ENCODE measurements around the gene ESRP2. TPM values are rescaled to one million over a fixed set of nuclear protein-coding genes. Genes with fewer than 3 reads are reported as not detected.

ESRP2 gene
- total and polyA plus RNA-seq, 9 of the 15 experiments (the other 6 are each of a cell fraction or from before 2014, with no cell fraction given): 0.05 to 0.15 (median 0.07) TPM; not detected in 6

DNA sequence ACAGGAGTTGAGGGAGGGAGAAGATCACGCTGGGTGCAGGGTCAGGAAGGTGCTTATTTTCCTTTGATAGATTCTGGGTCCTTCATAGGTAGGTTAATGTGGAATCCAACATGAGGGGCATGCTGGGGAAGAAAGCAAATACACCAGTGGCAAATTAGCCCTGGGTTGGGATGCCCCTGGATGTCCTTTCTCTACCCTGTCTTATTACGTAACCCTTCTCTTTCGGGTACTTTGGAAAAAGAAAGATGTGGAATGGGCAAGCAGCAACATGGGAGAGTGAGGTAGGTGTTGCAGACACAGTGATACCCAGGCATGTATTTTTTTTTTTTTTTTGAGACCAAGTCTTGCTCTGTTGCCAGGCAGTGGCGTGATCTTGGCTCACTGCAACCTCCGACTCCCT, 37.5 kb upstream of the ESRP2 start:
- Histone ChIP-seq H3K9me3 (replicated peaks; ENCODE audit: control insufficient read depth, insufficient read depth, low read depth, low read length) (no peaks in the 10 kb centered on the region), H3K4me3 (no peak overlapping the region), H3K4me2 (ENCODE audit: insufficient read depth, low read length) (no peak overlapping the region), H3K27me3 (ENCODE audit: control insufficient read depth in 2 of 2, insufficient read depth in 2 of 2, low read length in 2 of 2) (no peaks in the 10 kb centered on the region), H3K36me3 (ENCODE audit: control insufficient read depth, insufficient read depth, low read length) (peaks cover 65% of the 10 kb centered on the region), H3K79me2 (ENCODE audit: control insufficient read depth, insufficient read depth, low read length) (peaks cover 53% of the 10 kb centered on the region), H3K27ac (ENCODE audit: extremely low read depth, low read depth, low read length) (no peak overlapping the region), H3K9ac (ENCODE audit: insufficient read depth in 1 of 2, low read depth in 2 of 2, low read length in 2 of 2) (no peak overlapping the region), H3K9me1 (ENCODE audit: control insufficient read depth, insufficient read depth, low read length) (no peaks in the 10 kb centered on the region), H4K20me1 (replicated peaks; ENCODE audit: control insufficient read depth, insufficient read depth, low read length) (peaks cover 24% of the 10 kb centered on the region), H3K4me1 (replicated peaks in 1 of 2; ENCODE audit: control insufficient read depth in 2 of 2, insufficient read depth in 2 of 2, low read length in 2 of 2) (peaks cover 0 to 9% of the 10 kb centered on the region in 2 experiments; a peak in 1 of 5 replicates), H2AFZ (ENCODE audit: low read depth, low read length) (no peak overlapping the region)
- no peak for DNase-seq (ENCODE audit: extremely low read depth in 1 of 4, low spot score in 3 of 4)
- no peak for ATAC-seq
- WGBS (ENCODE audit: insufficient coverage, low coverage, missing lambda C conversion rate): 94% methylated on average over 4 of the region's 5 CpGs
- in situ Hi-C loops (cut with MboI) (no loop called here), intact Hi-C loops (cut with micrococcal nuclease) (no loop called here)
- FAIRE-seq: no peak
- BruUV-seq (replicated peaks): no TSS peak
- ChIA-PET POLR2A (interaction anchor here (0.6 to 1.5 kb wide), 7 partner anchors 9 to 207 kb away, joined by 3 to 8 read pairs (median 3); partner anchors contain the start of genes PRMT7, SLC7A6 and SLC7A6OS), CTCF (ENCODE audit: low intra/inter-chr PET ratio) (no interaction called here)
- TF ChIP-seq KDM4B (IDR thresholded peaks at IDR 0.05; ENCODE audit: borderline replicate concordance in 2 of 2, low read depth in 1 of 2) (no peak), CHD1 (IDR thresholded peaks at IDR 0.05; ENCODE audit: low read length) (no peak), BHLHE40 (IDR thresholded peaks at IDR 0.05; ENCODE audit: low read length) (no peak), BACH1 (tag; IDR thresholded peaks at IDR 0.05) (no peak), CEBPB (tag; IDR thresholded peaks at IDR 0.05) (peak; percentile 36), ZNF766 (CRISPR knock-in tag; conservative IDR thresholded peaks at IDR 0.05) (no peak), CEBPG (CRISPR knock-in tag; IDR thresholded peaks at IDR 0.05) (no peak), CEBPG (tag; conservative IDR thresholded peaks at IDR 0.05 in 1 of 2, IDR thresholded peaks at IDR 0.05 in 1 of 2) (0 out of 4 replicates have a peak, but pooled peaks of 1 of the 2 experiments have one; percentile 7)
- TF ChIP-seq, protein P1, sequence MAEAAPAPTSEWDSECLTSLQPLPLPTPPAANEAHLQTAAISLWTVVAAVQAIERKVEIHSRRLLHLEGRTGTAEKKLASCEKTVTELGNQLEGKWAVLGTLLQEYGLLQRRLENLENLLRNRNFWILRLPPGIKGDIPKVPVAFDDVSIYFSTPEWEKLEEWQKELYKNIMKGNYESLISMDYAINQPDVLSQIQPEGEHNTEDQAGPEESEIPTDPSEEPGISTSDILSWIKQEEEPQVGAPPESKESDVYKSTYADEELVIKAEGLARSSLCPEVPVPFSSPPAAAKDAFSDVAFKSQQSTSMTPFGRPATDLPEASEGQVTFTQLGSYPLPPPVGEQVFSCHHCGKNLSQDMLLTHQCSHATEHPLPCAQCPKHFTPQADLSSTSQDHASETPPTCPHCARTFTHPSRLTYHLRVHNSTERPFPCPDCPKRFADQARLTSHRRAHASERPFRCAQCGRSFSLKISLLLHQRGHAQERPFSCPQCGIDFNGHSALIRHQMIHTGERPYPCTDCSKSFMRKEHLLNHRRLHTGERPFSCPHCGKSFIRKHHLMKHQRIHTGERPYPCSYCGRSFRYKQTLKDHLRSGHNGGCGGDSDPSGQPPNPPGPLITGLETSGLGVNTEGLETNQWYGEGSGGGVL (CRISPR knock-in tag; IDR thresholded peaks at IDR 0.05): no peak
- TF ChIP-seq, protein P2, sequence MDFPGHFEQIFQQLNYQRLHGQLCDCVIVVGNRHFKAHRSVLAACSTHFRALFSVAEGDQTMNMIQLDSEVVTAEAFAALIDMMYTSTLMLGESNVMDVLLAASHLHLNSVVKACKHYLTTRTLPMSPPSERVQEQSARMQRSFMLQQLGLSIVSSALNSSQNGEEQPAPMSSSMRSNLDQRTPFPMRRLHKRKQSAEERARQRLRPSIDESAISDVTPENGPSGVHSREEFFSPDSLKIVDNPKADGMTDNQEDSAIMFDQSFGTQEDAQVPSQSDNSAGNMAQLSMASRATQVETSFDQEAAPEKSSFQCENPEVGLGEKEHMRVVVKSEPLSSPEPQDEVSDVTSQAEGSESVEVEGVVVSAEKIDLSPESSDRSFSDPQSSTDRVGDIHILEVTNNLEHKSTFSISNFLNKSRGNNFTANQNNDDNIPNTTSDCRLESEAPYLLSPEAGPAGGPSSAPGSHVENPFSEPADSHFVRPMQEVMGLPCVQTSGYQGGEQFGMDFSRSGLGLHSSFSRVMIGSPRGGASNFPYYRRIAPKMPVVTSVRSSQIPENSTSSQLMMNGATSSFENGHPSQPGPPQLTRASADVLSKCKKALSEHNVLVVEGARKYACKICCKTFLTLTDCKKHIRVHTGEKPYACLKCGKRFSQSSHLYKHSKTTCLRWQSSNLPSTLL (IDR thresholded peaks at IDR 0.05): no peak

Data from K562 (cell line).